HG03565 (cell line): ENCODE measurements around the gene LFNG.
"Not testable (repeated sequence)": the region's sequence is repeated elsewhere in the genome, so short reads cannot be mapped to it uniquely, and the experiment has no call there.

Experiments used
- ATAC-seq: cut with Tn5 transposase; IDR thresholded peaks from one replicate; pipeline ENCODE4 v1.9.1; 2021; ENCODE audit warnings: mild to moderate bottlenecking, moderate library complexity; ENCODE audit not compliant: unreplicated experiment

The LFNG gene

GRCh38 chr7:2529161-2530070, 9.8 kb downstream of the LFNG start:
- ATAC-seq: no peak

- no peak for ATAC-seq
Observed at GRCh38 chr7:2530071-2530987, 10.8 kb downstream of the LFNG start.

DNA sequence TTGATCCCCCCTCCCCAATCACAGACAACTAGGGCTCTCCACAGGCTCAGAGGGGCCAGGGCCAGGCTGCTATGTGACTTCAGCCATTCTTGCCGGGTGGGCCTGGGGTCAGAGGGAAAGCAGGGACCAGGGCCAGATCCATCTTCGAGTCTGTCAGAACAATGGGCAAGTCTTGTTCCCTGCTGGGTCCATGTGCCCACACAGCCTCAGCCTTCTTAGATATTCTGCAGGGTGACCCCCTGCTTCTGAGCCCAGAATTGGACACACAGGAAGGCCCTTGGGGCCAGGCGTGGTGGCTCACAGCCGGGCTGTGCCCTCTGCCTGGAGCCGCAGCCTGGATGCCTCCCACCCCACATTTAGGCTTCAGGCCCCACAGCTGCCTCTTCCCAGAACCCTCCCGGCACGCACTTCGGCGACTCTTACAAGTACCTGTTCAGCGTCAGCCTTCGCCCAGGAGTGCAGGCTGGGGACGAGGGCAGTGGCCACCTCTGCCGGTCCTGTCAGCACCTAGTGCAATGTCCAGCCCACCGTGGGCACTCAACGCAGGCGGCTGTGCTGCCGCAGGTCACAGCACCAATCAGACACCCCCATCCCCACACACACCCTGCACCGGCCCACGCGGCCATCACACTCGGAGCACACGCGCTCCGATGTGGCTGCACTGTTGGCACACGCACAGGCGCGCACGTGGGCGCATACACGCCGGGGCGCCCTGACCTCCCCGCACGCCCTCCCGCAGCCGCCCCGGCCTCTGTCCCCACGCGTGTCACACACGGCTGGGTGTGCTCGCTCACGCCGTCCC, 11.6 kb downstream of the LFNG start:
- ATAC-seq: not testable (repeated sequence)

GRCh38 chr7:2531796-2532110, 12.2 kb downstream of the LFNG start:
- not testable (repeated sequence) for ATAC-seq

DNA sequence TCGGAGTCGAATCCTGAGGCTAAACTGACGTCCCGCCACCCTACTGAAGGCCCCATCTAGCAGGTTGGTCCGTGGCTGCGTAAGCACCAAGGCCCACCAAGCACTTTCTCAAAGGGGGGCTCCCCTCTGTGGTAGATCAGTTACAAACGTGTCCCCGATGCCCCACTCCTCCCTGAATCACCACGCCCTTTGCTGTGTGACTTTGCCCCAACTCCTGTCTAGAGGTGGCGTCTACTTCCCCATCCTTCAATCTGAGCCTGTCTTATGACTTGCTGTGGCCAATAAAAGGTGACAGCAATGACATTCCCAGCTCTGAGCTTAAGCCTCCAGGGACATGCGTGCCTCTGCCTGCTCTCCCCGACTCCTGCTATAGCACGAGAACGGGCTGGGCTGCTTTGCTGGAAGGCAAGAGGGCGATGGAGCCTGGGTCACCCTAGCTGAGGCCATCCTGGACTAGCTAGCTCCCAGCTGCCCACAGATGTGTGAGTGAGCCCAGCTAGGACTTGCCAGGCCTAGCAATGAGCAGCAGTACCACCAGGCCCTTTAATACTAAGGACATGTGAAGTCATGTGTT, 12.7 kb downstream of the LFNG start:
- not testable (repeated sequence) for ATAC-seq

DNA sequence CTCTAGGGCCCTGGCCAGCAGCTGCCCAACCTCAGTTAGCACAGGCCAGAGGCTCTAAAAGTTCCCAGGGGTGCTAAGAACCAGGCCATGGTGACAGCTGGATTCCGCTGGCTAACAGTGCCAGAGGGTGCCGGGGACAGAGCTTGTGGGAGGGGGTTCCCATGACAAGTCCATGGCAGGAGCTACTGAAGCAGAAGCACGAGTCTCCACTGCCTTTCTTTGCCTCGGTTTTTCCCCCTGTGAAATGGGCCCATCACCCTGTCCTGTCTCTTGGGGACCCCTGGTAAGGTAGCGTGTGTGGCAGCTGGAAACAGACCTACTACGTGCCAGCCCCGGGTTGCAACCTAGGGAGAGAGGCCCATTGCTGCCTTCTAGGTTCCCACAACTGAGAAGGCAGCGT, 13.2 kb downstream of the LFNG start:
- not testable (repeated sequence) for ATAC-seq

GRCh38 chr7:2533566-2533965, 14.0 kb downstream of the LFNG start:
- ATAC-seq: not testable (repeated sequence)

- not testable (repeated sequence) for ATAC-seq
Observed at GRCh38 chr7:2534214-2534613, 14.6 kb downstream of the LFNG start.

GRCh38 chr7:2535872-2536627, 16.5 kb downstream of the LFNG start:
- ATAC-seq: not testable (repeated sequence)

- no peak for ATAC-seq
Observed at GRCh38 chr7:2537981-2538851, 18.6 kb downstream of the LFNG start.

DNA sequence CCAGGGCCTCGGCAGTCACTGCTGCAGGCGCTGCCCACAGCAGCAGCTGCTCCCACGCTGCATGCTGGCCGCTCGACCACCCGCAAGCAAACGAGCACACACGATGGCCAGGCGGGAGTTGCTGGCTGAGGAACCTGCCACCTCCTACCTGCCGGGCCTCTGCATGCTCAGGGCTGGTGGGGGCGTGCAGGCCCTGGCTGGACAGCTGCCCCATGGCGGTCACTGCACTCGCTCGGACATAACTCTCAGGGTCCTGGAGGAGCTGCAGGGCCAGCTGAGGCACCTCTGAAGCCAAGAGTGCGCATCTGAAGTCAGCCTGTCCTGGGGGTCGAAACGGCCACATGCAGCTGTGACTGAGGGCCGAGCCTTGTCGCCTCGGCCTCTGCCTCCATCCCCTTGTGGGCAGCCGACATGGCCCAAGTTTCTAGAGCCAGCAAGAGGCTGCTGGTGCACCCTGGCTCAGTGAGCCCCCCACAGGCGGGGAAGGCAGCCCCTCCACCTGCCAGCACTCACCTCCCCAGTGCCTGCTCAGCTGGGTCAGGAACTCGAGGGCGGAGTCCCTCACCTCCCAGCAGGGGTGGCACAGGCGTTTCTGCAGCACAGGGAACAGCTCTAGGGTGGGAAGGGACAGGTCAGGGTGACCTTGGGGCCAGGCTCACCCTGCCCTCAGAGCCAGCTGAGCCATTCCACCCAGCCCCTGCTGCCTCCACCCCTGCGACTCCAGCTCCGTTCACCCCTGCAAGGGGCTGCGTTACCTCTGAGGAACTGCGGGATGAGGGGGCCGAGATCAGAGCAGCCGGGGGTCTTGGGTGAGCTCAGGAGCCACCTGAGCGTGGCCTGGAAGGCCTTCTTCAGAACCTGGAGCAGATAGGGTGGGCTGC, 19.7 kb downstream of the LFNG start:
- ATAC-seq: no peak

DNA sequence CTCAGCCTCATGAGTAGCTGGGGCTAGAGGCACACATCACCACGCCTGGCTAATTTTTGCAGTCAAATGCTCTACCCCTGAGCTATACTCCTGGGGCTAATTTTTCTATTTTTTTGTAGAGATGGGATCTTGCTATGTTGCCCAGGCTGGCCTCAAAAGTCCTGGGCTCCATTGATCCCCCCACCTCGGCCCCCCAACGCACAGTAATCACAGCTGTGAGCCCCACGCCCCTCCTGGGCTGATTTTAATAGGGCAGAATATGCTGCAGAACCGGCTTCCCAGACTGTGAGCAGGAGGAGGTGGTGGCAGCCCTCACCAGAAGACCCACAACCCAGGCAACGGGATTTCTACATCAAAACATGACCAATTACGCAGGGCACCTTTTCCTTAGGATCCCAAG, 20.6 kb downstream of the LFNG start:
- ATAC-seq: no peak

DNA sequence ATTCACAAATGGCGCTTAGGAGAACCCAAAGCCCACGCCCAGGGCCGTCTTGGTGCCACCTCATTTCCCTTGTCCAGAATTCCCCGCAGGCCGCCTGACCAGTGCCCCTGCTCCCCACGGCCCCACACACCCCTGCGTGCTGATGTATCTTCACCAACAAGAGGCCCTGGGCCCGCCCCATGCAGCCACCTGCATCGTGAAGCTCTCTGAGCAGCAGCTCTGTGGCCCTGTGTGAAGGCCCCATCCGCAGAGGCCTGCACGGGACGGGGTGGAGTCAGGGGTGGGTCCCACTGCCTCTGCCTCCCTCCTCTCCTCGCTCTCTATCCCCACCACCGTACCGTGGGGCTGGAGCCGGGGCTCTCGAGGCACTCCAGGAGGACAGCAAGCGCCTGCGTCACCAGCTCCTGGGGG, 21.1 kb downstream of the LFNG start:
- ATAC-seq: no peak

DNA sequence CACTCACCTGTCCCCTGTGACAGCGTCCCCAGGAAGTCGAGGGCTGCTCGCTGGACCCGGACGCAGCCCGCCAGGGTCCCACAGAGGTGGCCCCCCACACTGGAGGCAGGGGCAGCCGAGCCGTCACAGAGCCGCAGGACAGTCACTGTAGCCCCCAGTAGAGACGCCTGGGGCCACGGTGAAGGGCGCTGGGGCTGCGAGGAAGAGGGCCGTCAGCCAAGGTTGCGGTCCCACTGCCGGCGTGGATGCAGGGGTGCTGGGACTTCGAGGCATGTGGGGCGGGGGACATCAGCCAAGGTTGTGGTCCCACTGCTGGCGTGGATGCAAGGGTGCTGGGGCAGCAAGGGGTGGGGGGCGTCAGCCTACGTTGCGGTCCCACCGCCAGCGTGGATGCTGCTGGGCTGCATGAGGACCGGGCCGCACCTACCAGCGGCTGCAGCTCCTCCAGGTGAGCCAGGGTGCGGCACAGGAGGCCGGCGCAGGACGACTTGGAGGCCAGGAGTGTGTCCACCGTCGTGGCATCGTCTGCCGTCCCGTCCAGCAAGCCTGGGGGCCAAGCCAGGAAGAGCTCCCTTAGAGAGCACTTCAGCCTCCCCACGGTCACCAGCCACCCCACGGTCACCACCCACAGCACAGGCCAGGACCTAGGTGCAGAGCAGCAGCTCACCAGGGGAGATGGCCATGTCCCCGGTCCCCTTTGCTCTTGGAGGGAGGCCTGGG, 21.9 kb downstream of the LFNG start:
- ATAC-seq: no peak

- ATAC-seq: no peak
Observed at GRCh38 chr7:2542011-2542915, 22.7 kb downstream of the LFNG start.
